K562 (cell line): ENCODE measurements around the gene HPCA. TPM values are rescaled to one million over a fixed set of nuclear protein-coding genes. Genes with fewer than 3 reads are reported as not detected.

Experiments
- ATF2 ChIP-seq: sonication (generic); formaldehyde crosslinking; IDR thresholded peaks from 2 replicates; pipeline ENCODE4 v1.8.1; 2022; ENCODE audit warnings: missing genetic modification reagents
- CHCHD3 ChIP-seq: fragments of 250-450 bp; sonication (Bioruptor Pico); IDR thresholded peaks from 2 replicates; pipeline ENCODE4 v2.1.2; 2022; ENCODE audit warnings: mild to moderate bottlenecking
- HEY1 ChIP-seq: fragments of 250-450 bp; sonication (Bioruptor Pico); IDR thresholded peaks from 2 replicates; pipeline ENCODE4 v1.5.0; 2020; ENCODE audit warnings: mild to moderate bottlenecking, moderate library complexity, borderline replicate concordance
- MBD2 ChIP-seq: sonication (generic); IDR thresholded peaks from 2 replicates; pipeline ENCODE4 v1.6.1; 2016; ENCODE audit warnings: low read depth, borderline replicate concordance
- MECOM ChIP-seq: fragments of 250-450 bp; sonication (Bioruptor Pico); IDR thresholded peaks from 2 replicates; pipeline ENCODE4 v1.8.0; 2022; ENCODE audit warnings: inconsistent platforms
- MTA3 ChIP-seq: fragments of 450-650 bp; formaldehyde crosslinking; IDR thresholded peaks from 2 replicates; pipeline ENCODE4 v1.6.1; 2017; ENCODE audit warnings: mild to moderate bottlenecking, borderline replicate concordance
- NCOA6 ChIP-seq: fragments of 450-650 bp; IDR thresholded peaks from 2 replicates; pipeline ENCODE4 v1.6.1; 2017; ENCODE audit warnings: mild to moderate bottlenecking
- PATZ1 ChIP-seq: fragments of 250-450 bp; sonication (Bioruptor Pico); IDR thresholded peaks from 2 replicates; pipeline ENCODE4 v1.5.0; 2020; ENCODE audit warnings: mild to moderate bottlenecking, borderline replicate concordance
- RBFOX2 ChIP-seq: fragments of 200-400 bp; formaldehyde crosslinking; IDR thresholded peaks from 2 replicates; pipeline ENCODE4 v1.6.1; 2017; ENCODE audit warnings: low read depth, mild to moderate bottlenecking, low read length, moderate library complexity
- RBM15 ChIP-seq: fragments of 200-400 bp; formaldehyde crosslinking; IDR thresholded peaks from 2 replicates; pipeline ENCODE4 v1.6.1; 2018; ENCODE audit warnings: mild to moderate bottlenecking, low read length, moderate library complexity; ENCODE audit not compliant: insufficient read depth
- SIX5 ChIP-seq, 2 experiments: IDR thresholded peaks; 2 replicates each; pipeline ENCODE4 v1.6.1; 2011; ENCODE audit warnings: low read length in 2 of 2, borderline replicate concordance in 1 of 2, low read depth in 1 of 2, mild to moderate bottlenecking in 1 of 2, moderate library complexity in 1 of 2; ENCODE audit not compliant: insufficient read depth in 1 of 2
- SOX6 ChIP-seq: fragments of 450-650 bp; IDR thresholded peaks from 2 replicates; pipeline ENCODE4 v1.6.1; 2014; ENCODE audit warnings: mild to moderate bottlenecking
- TARDBP ChIP-seq: fragments of 450-650 bp; IDR thresholded peaks from 2 replicates; pipeline ENCODE4 v1.6.1; 2016
- TRIM24 ChIP-seq, 2 experiments: fragments of 450-650 bp; IDR thresholded peaks; 2 replicates each; pipeline ENCODE4 v1.6.1; 2016
- ZNF239 ChIP-seq: fragments of 250-450 bp; sonication (Bioruptor Pico); IDR thresholded peaks from 2 replicates; pipeline ENCODE4 v1.4.0; 2020; ENCODE audit warnings: mild to moderate bottlenecking
- ZNF408 ChIP-seq: fragments of 250-450 bp; sonication (Bioruptor Pico); IDR thresholded peaks from 2 replicates; pipeline ENCODE4 v1.4.0; 2020; ENCODE audit warnings: low read depth, mild to moderate bottlenecking, moderate library complexity
- ZNF764 ChIP-seq: fragments of 250-450 bp; sonication (Bioruptor Pico); IDR thresholded peaks from 2 replicates; pipeline ENCODE4 v1.4.0; 2020; ENCODE audit warnings: low read depth, mild to moderate bottlenecking, moderate library complexity
- ZNF79 ChIP-seq: fragments of 250-450 bp; sonication (Bioruptor Pico); IDR thresholded peaks from 2 replicates; pipeline ENCODE4 v1.4.0; 2020; ENCODE audit warnings: low read depth, mild to moderate bottlenecking, moderate library complexity
- polyA plus RNA-seq, 8 experiments: library from polyadenylated mRNA; depleted of rRNA in 4 of 8; stranded (reverse) in 5 of 8; unstranded in 3 of 8; fragments of >200 nt; fragmentation: Nextera tagmentation in 2 of 8; fragmentation: Illumina TruSeq in 1 of 8; extraction: Ambion mirVana in 2 of 8; extraction: Trizol in 1 of 8; gene quantifications; 2 replicates each; pipeline versions ENCODE4 v1.2.1 to v1.2.3, GENCODE V29; 2011 to 2014; ENCODE audit warnings: inconsistent platforms in 1 of 8, missing spikeins in 1 of 8
- total RNA-seq, 7 experiments: library from RNA; depleted of rRNA in 6 of 7; stranded (reverse); fragments of >200 nt in 6 of 7; fragmentation: Illumina TruSeq in 2 of 7; extraction: Trizol in 2 of 7; gene quantifications; 2 replicates each; pipeline versions ENCODE4 v1.2.1 to v1.2.3, GENCODE V29; 2011 to 2021; ENCODE audit warnings: low replicate concordance in 1 of 7
- TF ChIP-seq, protein P1 (sequence below), 2 experiments: fragments of 450-650 bp; IDR thresholded peaks; 2 replicates each; pipeline ENCODE4 v1.6.1; 2018; ENCODE audit warnings: mild to moderate bottlenecking in 2 of 2, low read depth in 1 of 2; ENCODE audit not compliant: partially characterized antibody in 2 of 2
- TF ChIP-seq, protein P2 (sequence below): fragments of 250-450 bp; sonication (Bioruptor Pico); IDR thresholded peaks from 2 replicates; pipeline ENCODE4 v1.4.0; 2020; ENCODE audit warnings: mild to moderate bottlenecking

HPCA gene
- total and polyA plus RNA-seq, 9 of the 15 experiments (the other 6 are each of a cell fraction or from before 2014, with no cell fraction given) = not detected

DNA sequence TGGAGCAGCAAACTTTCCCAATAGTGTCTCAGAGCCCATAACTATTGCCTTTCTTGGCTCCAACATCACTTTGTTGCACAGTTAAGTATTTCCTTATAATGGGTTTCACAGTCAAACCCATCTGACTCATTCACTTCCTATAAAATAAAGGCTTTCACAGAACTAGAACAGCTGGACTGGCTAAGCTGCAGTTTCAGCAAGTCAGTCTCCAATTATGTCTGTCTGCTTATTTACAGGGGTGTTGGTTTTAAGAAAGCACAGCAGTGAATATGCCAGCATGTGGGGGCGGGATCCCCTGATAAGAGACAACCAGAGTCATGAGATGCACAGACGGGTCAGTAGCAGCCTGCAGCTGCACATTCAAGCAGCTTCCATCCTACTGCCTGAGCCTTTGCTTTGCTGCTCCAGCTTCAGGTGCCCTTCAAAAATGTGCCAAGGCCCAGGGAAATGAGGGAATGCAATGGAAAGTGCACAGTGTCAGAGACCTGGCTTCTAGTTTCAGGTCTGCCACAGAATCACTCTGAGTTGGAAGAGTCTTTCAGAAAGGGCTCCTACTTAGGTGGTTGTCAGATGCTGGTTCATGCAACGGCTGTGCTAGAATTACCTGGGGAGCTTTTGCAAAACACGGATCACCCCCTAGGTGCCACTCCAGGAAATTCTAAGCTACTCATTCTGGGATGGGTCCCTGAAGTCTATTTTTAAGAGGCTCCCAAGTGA lies 53.5 kb downstream of the HPCA start (continued):
- TF ChIP-seq HEY1 (CRISPR knock-in tag) (no peak), SIX5 (IDR thresholded peaks at IDR 0.05; ENCODE audit: borderline replicate concordance in 1 of 2, insufficient read depth in 1 of 2, low read depth in 1 of 2, low read length in 2 of 2) (no peak), ATF2 (CRISPR knock-in tag) (no peak), TRIM24 (IDR thresholded peaks at IDR 0.05) (no peak), SOX6 (peak; percentile 45; the same call in 1 of the 2 replicates), ZNF239 (no peak), MTA3 (no peak), ZNF764 (CRISPR knock-in tag) (no peak), CHCHD3 (CRISPR knock-in tag) (no peak), NCOA6 (no peak), PATZ1 (CRISPR knock-in tag) (no peak), RBM15 (no peak), ZNF408 (CRISPR knock-in tag) (no peak), TARDBP (no peak), MECOM (CRISPR knock-in tag) (no peak), RBFOX2 (no peak), MBD2 (no peak), ZNF79 (CRISPR knock-in tag) (no peak)
- TF ChIP-seq, protein P1, sequence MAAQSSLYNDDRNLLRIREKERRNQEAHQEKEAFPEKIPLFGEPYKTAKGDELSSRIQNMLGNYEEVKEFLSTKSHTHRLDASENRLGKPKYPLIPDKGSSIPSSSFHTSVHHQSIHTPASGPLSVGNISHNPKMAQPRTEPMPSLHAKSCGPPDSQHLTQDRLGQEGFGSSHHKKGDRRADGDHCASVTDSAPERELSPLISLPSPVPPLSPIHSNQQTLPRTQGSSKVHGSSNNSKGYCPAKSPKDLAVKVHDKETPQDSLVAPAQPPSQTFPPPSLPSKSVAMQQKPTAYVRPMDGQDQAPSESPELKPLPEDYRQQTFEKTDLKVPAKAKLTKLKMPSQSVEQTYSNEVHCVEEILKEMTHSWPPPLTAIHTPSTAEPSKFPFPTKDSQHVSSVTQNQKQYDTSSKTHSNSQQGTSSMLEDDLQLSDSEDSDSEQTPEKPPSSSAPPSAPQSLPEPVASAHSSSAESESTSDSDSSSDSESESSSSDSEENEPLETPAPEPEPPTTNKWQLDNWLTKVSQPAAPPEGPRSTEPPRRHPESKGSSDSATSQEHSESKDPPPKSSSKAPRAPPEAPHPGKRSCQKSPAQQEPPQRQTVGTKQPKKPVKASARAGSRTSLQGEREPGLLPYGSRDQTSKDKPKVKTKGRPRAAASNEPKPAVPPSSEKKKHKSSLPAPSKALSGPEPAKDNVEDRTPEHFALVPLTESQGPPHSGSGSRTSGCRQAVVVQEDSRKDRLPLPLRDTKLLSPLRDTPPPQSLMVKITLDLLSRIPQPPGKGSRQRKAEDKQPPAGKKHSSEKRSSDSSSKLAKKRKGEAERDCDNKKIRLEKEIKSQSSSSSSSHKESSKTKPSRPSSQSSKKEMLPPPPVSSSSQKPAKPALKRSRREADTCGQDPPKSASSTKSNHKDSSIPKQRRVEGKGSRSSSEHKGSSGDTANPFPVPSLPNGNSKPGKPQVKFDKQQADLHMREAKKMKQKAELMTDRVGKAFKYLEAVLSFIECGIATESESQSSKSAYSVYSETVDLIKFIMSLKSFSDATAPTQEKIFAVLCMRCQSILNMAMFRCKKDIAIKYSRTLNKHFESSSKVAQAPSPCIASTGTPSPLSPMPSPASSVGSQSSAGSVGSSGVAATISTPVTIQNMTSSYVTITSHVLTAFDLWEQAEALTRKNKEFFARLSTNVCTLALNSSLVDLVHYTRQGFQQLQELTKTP (IDR thresholded peaks at IDR 0.05; ENCODE audit: low read depth in 1 of 2, partially characterized antibody in 2 of 2) = no peak
- TF ChIP-seq, protein P2, sequence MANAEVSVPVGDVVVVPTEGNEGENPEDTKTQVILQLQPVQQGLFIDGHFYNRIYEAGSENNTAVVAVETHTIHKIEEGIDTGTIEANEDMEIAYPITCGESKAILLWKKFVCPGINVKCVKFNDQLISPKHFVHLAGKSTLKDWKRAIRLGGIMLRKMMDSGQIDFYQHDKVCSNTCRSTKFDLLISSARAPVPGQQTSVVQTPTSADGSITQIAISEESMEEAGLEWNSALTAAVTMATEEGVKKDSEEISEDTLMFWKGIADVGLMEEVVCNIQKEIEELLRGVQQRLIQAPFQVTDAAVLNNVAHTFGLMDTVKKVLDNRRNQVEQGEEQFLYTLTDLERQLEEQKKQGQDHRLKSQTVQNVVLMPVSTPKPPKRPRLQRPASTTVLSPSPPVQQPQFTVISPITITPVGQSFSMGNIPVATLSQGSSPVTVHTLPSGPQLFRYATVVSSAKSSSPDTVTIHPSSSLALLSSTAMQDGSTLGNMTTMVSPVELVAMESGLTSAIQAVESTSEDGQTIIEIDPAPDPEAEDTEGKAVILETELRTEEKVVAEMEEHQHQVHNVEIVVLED = 0 out of 2 replicates have a peak, but pooled peaks have one; percentile 34
